SH-SY5Y (cell line): Measurements from ENCODE around the gene MEF2D.

Experiments
- GATA2 ChIP-seq: IDR thresholded peaks from 2 replicates; pipeline ENCODE4 v1.6.1; 2011; ENCODE audit warnings: mild to moderate bottlenecking, low read depth, low read length
- GATA3 ChIP-seq: IDR thresholded peaks from 2 replicates; pipeline ENCODE4 v1.6.1; 2011; ENCODE audit warnings: low read depth, mild to moderate bottlenecking, low read length, moderate library complexity

DNA sequence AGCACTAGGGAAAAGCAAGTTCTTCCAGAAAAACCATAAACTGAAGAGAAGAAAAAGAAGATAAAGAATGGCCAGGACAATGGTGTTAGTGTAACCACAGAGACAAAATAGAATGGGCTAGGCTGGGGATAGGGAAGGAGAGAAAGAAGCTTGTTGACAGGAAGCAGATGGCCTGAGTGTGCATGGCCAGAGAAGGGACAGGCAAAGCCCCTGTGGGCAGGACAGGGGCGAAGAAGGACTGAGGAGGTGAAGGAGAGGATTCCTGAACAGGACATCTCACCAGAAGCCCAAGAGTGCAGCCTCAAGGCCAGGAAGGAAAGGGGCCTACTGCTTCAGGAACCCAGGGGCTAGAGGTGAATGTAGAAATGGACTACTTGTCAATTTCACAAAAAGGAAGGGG is 42.5 kb upstream of the MEF2D start:
- no peak for TF ChIP-seq GATA2
- TF ChIP-seq GATA3, result no peak
